ENCODE results near the gene SP140. TPM values are rescaled to one million over a fixed set of nuclear protein-coding genes. Genes with fewer than 3 reads are reported as not detected.

The SP140 gene
- total and polyA plus RNA-seq, 9 of the 15 experiments (the other 6 are each of a cell fraction or from before 2014, with no cell fraction given): 0.04 to 1.1 (median 0.57) TPM; not detected in 1

GRCh38 chr2:230244211-230244610, 18.7 kb downstream of the SP140 start:
- no peak overlapping the region for H2AFZ ChIP-seq (ENCODE audit: low read depth, low read length)
- TF ChIP-seq CTCF (IDR thresholded peaks at IDR 0.05 in 2 of 3, conservative IDR thresholded peaks at IDR 0.05 in 1 of 3; ENCODE audit: insufficient read depth in 2 of 3, low read depth in 1 of 3, low read length in 3 of 3) (no peak), FOXP1 (CRISPR knock-in tag; IDR thresholded peaks at IDR 0.05) (no peak), ZSCAN29 (IDR thresholded peaks at IDR 0.05) (no peak), SNIP1 (IDR thresholded peaks at IDR 0.05; ENCODE audit: low read depth) (no peak), ESRRB (CRISPR knock-in tag; IDR thresholded peaks at IDR 0.05; ENCODE audit: borderline replicate concordance) (no peak)
- H3K27ac ChIP-seq (ENCODE audit: extremely low read depth, low read depth, low read length): no peak overlapping the region
- H4K20me1 ChIP-seq (replicated peaks; ENCODE audit: control insufficient read depth, insufficient read depth, low read length): no peaks in the 10 kb centered on the region
- BruUV-seq (replicated peaks): no TSS peak
- FAIRE-seq (no peak), DNase-seq (ENCODE audit: extremely low read depth in 1 of 4, low spot score in 3 of 4) (no peak), ATAC-seq (no peak)
- H3K9ac ChIP-seq (ENCODE audit: insufficient read depth in 1 of 2, low read depth in 2 of 2, low read length in 2 of 2): no peak overlapping the region
- in situ Hi-C loops (cut with MboI): no loop called here
- intact Hi-C loops (cut with micrococcal nuclease): no loop called here
- ChIA-PET CTCF (ENCODE audit: low intra/inter-chr PET ratio) (no interaction called here), POLR2A (no interaction called here)
- H3K27me3 ChIP-seq (ENCODE audit: control insufficient read depth in 2 of 2, insufficient read depth in 2 of 2, low read length in 2 of 2): no peaks in the 10 kb centered on the region; a peak in 1 of 5 replicates
- no peaks in the 10 kb centered on the region for H3K9me1 ChIP-seq (ENCODE audit: control insufficient read depth, insufficient read depth, low read length)
- H3K4me1 ChIP-seq (replicated peaks in 1 of 2; ENCODE audit: control insufficient read depth in 2 of 2, insufficient read depth in 2 of 2, low read length in 2 of 2): no peaks in the 10 kb centered on the region; a peak in 1 of 5 replicates
- H3K9me3 ChIP-seq (replicated peaks; ENCODE audit: control insufficient read depth, insufficient read depth, low read depth, low read length): no peaks in the 10 kb centered on the region
- no peaks in the 10 kb centered on the region for H3K36me3 ChIP-seq (ENCODE audit: control insufficient read depth, insufficient read depth, low read length)
- no peak overlapping the region for H3K4me2 ChIP-seq (ENCODE audit: insufficient read depth, low read length)
- WGBS (ENCODE audit: insufficient coverage, low coverage, missing lambda C conversion rate): 0% methylated on average over 2 of the region's 2 CpGs
- no peak overlapping the region for H3K4me3 ChIP-seq
- H3K79me2 ChIP-seq (ENCODE audit: control insufficient read depth, insufficient read depth, low read length): no peaks in the 10 kb centered on the region
